Calu3 (cell line): Measurements from ENCODE around the gene DDX51. TPM values are rescaled to one million over a fixed set of nuclear protein-coding genes. Genes with fewer than 3 reads are reported as not detected.

ENCODE experiments used
- BruUV-seq: library from RNA; stranded (reverse); fragments of 400-500 nt; replicated peaks from 2 replicates; lab custom pipeline; 2021; lab: Mats Ljungman, UMichigan
- CTCF ChIA-PET: fragments of 300-600 bp; sonication (Branson Sonifier 250); formaldehyde crosslinking; loops from one replicate; lab custom pipeline; 2022; ENCODE audit warnings: antibody characterized with exemption; lab: Charles Lee
- DNase-seq: peaks from one replicate; pipeline ENCODE4 v3.0.0; 2022
- H3K27ac Mint-ChIP-seq: one replicate; pipeline ENCODE4 v1.8.0; 2022; ENCODE audit warnings: mixed read lengths; ENCODE audit not compliant: unreplicated experiment
- H3K27me3 Mint-ChIP-seq: one replicate; pipeline ENCODE4 v1.8.0; 2022; ENCODE audit warnings: mixed read lengths; ENCODE audit not compliant: unreplicated experiment
- H3K36me3 Mint-ChIP-seq: one replicate; pipeline ENCODE4 v1.8.0; 2022; ENCODE audit warnings: mild to moderate bottlenecking, moderate library complexity, mixed read lengths; ENCODE audit not compliant: insufficient read depth, unreplicated experiment
- H3K4me1 Mint-ChIP-seq: one replicate; pipeline ENCODE4 v1.8.0; 2022; ENCODE audit warnings: mild to moderate bottlenecking, low read depth, mixed read lengths; ENCODE audit not compliant: unreplicated experiment
- H3K4me3 Mint-ChIP-seq: one replicate; pipeline ENCODE4 v1.8.0; 2022; ENCODE audit warnings: mild to moderate bottlenecking, low read depth, moderate library complexity, mixed read lengths; ENCODE audit not compliant: unreplicated experiment
- H3K9me3 Mint-ChIP-seq: one replicate; pipeline ENCODE4 v1.8.0; 2022; ENCODE audit warnings: low read depth, mixed read lengths; ENCODE audit not compliant: unreplicated experiment
- intact Hi-C: fragments of 100-400 bp; cut with micrococcal nuclease; formaldehyde crosslinking; loops from one replicate; pipeline ENCODE4 v1.10.0; 2022; ENCODE audit not compliant: unreplicated experiment
- total RNA-seq: library from RNA; stranded (reverse); gene quantifications from 2 replicates; pipeline ENCODE4 v1.2.3, GENCODE V29; 2022
- TF ChIP-seq, protein P1 (sequence below): fragments of 200-600 bp; IDR thresholded peaks from one replicate; pipeline ENCODE4 v1.8.0; 2022; ENCODE audit warnings: antibody characterized with exemption; ENCODE audit not compliant: unreplicated experiment

DDX51 gene
- total RNA-seq, 1 experiment from 2014 or later, result 46.3 TPM

DNA sequence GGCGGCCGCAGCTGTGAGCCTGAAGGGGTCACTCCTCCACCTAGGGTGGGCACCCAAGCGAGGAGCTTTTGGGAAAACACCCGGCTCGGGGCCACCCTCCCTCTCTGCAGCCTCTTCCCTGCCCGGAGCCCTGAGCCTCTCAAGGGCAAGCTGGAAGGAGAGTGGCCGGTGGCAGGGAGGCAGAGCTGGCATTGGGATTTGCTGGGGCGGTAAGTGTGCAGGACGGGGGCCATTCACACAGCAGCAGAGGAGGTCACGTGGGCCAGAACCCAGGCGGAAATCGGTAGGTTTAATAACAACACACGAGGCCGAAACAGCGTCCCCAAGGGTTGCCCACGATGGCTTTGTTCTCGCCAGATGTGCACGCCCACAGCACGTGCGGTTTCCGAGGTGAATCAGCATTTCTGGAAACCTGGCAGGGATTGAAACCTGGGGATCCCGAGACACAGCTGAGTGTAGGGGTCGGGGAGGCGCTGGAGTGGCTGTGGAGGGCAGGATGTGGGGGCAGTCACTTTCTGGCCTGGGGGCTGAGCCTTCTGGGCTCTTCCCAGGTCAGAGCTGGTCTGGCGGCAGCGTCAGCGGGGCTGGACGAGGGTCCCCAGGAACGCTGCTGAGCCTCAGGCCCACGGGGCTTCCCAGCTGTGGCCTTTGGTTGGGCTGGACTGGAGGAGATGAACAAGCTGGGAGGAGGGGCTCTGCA lies 23.6 kb upstream of the DDX51 start:
- peaks cover 4% of the 10 kb centered on the region for H3K9me3 Mint-ChIP-seq
- BruUV-seq, result no TSS peak
- H3K4me1 Mint-ChIP-seq, result peaks cover 9% of the 10 kb centered on the region
- CTCF ChIA-PET, result no interaction called here
- H3K27me3 Mint-ChIP-seq, result peaks cover 88% of the 10 kb centered on the region
- TF ChIP-seq, protein P1, sequence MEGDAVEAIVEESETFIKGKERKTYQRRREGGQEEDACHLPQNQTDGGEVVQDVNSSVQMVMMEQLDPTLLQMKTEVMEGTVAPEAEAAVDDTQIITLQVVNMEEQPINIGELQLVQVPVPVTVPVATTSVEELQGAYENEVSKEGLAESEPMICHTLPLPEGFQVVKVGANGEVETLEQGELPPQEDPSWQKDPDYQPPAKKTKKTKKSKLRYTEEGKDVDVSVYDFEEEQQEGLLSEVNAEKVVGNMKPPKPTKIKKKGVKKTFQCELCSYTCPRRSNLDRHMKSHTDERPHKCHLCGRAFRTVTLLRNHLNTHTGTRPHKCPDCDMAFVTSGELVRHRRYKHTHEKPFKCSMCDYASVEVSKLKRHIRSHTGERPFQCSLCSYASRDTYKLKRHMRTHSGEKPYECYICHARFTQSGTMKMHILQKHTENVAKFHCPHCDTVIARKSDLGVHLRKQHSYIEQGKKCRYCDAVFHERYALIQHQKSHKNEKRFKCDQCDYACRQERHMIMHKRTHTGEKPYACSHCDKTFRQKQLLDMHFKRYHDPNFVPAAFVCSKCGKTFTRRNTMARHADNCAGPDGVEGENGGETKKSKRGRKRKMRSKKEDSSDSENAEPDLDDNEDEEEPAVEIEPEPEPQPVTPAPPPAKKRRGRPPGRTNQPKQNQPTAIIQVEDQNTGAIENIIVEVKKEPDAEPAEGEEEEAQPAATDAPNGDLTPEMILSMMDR, result no peak
- intact Hi-C loops, result no loop called here
- peaks cover 12% of the 10 kb centered on the region for H3K36me3 Mint-ChIP-seq
- no peak for DNase-seq
- H3K27ac Mint-ChIP-seq, result no peak overlapping the region
- no peak overlapping the region for H3K4me3 Mint-ChIP-seq

DNA sequence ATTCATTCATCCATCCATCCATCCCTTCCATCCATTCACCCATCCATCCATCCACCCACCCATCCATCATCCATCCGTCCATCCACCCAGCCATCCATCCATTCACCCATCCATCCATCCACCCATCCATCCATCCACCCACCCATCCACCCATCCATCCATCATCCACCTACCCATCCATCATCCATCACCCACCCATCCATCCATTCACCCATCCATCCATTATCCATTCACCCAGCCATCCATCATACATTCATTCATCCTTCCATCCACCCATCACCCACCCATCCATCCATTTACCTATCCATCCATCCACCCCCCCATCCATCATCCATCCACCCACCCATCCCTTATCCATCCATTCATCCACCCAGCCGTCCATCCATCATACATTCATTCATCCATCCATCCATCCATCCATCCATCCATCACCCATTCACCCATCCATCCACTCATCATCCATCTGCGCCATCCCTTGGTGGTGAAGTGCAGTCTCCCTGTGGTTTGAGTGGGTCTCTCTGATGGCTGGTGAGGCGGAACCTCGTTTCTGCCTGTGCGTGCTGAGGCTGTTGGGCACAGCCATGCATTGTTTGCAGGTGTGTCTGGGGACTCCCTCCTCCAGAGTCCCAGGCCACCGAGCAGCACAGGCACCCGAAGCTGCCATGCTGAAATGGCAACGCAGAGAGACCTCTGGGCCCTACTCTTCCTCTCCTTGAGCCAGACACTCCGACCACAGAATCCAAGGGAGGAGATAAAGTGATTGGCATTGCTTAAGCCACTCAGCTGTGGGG lies 22.9 kb upstream of the DDX51 start:
- H3K9me3 Mint-ChIP-seq, result peaks cover 4% of the 10 kb centered on the region
- H3K27ac Mint-ChIP-seq, result no peak overlapping the region
- BruUV-seq, result no TSS peak
- TF ChIP-seq, protein P1, result no peak
- H3K4me1 Mint-ChIP-seq, result peaks cover 9% of the 10 kb centered on the region
- intact Hi-C loops, result no loop called here
- DNase-seq, result no peak
- peaks cover 12% of the 10 kb centered on the region for H3K36me3 Mint-ChIP-seq
- CTCF ChIA-PET, result no interaction called here
- peaks cover 88% of the 10 kb centered on the region for H3K27me3 Mint-ChIP-seq
- no peak overlapping the region for H3K4me3 Mint-ChIP-seq

DNA sequence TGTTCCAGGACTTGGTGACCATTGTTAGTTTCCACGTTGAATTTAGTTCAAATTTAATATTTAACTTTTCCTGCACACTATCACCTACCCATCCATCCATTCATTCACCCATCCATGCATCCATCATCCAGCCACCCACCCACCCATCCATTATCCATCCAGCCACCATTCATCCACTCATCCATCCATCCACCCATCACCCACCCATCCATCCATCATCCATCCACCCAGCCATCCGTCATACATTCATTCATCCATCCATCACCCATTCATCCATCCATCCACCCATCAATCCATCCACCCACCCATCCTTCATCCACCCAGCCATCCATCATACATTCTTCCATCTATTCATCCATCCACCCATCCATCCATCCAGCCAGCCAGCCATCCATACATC lies 22.0 kb upstream of the DDX51 start:
- peaks cover 12% of the 10 kb centered on the region for H3K36me3 Mint-ChIP-seq
- BruUV-seq, result no TSS peak
- peak overlapping the region; percentile 12 for H3K27ac Mint-ChIP-seq
- intact Hi-C loops, result no loop called here
- no peak for DNase-seq
- peaks cover 9% of the 10 kb centered on the region for H3K4me1 Mint-ChIP-seq
- peaks cover 83% of the 10 kb centered on the region for H3K27me3 Mint-ChIP-seq
- H3K9me3 Mint-ChIP-seq, result peaks cover 4% of the 10 kb centered on the region
- no peak overlapping the region for H3K4me3 Mint-ChIP-seq
- TF ChIP-seq, protein P1, result no peak
- CTCF ChIA-PET, result no interaction called here

DNA sequence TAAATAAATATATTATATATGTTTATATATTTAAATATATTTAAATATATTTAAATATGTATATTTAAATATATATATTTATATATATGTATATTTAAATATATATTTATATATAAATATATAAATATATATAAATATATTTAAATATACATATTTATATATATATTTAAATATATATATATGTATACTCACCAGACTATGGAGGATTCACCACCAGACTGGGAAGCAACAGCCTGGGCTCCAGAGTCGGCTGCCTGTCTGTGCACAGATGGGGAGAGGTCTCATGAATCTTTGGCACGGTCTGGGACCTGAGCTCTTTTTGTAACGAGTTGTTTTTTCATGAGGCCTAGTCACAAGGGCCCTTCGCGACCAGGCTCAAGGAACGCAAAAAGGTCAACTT lies 21.5 kb upstream of the DDX51 start:
- no TSS peak for BruUV-seq
- Mint-ChIP-seq H3K27ac (no peak overlapping the region), H3K9me3 (peaks cover 4% of the 10 kb centered on the region), H3K4me3 (no peak overlapping the region), H3K36me3 (peaks cover 12% of the 10 kb centered on the region), H3K27me3 (peaks cover 80% of the 10 kb centered on the region), H3K4me1 (peaks cover 9% of the 10 kb centered on the region)
- DNase-seq, result no peak
- CTCF ChIA-PET, result no interaction called here
- TF ChIP-seq, protein P1, result no peak
- intact Hi-C loops, result no loop called here
